Smooth muscle cell (in vitro differentiated cells): ENCODE results near the gene STT3B. TPM values are rescaled to one million over a fixed set of nuclear protein-coding genes. Genes with fewer than 3 reads are reported as not detected.
A peak's percentile ranks its signal among the peaks of the same experiment; 100 is the strongest.

Experiments
- DNase-seq: peaks from one replicate; lab custom pipeline; 2025; ENCODE audit not compliant: unreplicated experiment; lab: John Stamatoyannopoulos, UW
- H2AFZ ChIP-seq: fragments of 200-600 bp; sonication (generic); 2 replicates; pipeline ENCODE4 v1.6.0; 2016; ENCODE audit warnings: antibody characterized with exemption, low read depth, mild to moderate bottlenecking
- H3F3A ChIP-seq: fragments of 200-600 bp; sonication (generic); 2 replicates; pipeline ENCODE4 v1.6.0; 2017; ENCODE audit warnings: antibody characterized with exemption, low read depth
- H3K27ac ChIP-seq: fragments of 200-600 bp; sonication (generic); 2 replicates; pipeline ENCODE4 v1.5.1; 2016; ENCODE audit warnings: low read depth, mild to moderate bottlenecking
- H3K27me3 ChIP-seq: fragments of 200-600 bp; sonication (generic); 2 replicates; pipeline ENCODE4 v1.6.1; 2016; ENCODE audit warnings: low read depth, mild to moderate bottlenecking
- H3K36me3 ChIP-seq: fragments of 200-600 bp; sonication (generic); 2 replicates; pipeline ENCODE4 v1.5.1; 2016; ENCODE audit warnings: low read depth
- H3K4me1 ChIP-seq: fragments of 200-600 bp; sonication (generic); 2 replicates; pipeline ENCODE4 v1.5.1; 2016; ENCODE audit warnings: low read depth
- H3K4me2 ChIP-seq: fragments of 200-600 bp; sonication (generic); 2 replicates; pipeline ENCODE4 v1.6.0; 2016; ENCODE audit warnings: mild to moderate bottlenecking
- H3K4me3 ChIP-seq: fragments of 200-600 bp; sonication (generic); 2 replicates; pipeline ENCODE4 v1.5.1; 2016; ENCODE audit warnings: mild to moderate bottlenecking
- H3K79me2 ChIP-seq: fragments of 200-600 bp; sonication (generic); 2 replicates; pipeline ENCODE4 v1.6.0; 2016; ENCODE audit warnings: low read depth, mild to moderate bottlenecking
- H3K9ac ChIP-seq: fragments of 200-600 bp; sonication (generic); 2 replicates; pipeline ENCODE4 v1.6.0; 2016; ENCODE audit warnings: low read depth
- H3K9me3 ChIP-seq: fragments of 200-600 bp; sonication (generic); replicated peaks from 2 replicates; pipeline ENCODE4 v1.5.1; 2016; ENCODE audit warnings: low read depth
- H4K20me1 ChIP-seq: fragments of 200-600 bp; sonication (generic); 2 replicates; pipeline ENCODE4 v1.6.0; 2016; ENCODE audit warnings: low read depth
- CTCF ChIP-seq: fragments of 200-600 bp; sonication (generic); IDR thresholded peaks from 2 replicates; pipeline ENCODE4 v1.5.1; 2017; ENCODE audit warnings: borderline replicate concordance, mild to moderate bottlenecking, antibody characterized with exemption; ENCODE audit not compliant: insufficient read depth, poor library complexity, severe bottlenecking
- WGBS: methylation state at CpG from one replicate; pipeline ENCODE4 v1.1.7; 2016; ENCODE audit warnings: low lambda C conversion rate; 5-methylcytosine and 5-hydroxymethylcytosine counted together
- polyA plus RNA-seq: library from polyadenylated mRNA; unstranded; fragments of >200 nt; fragmentation: Nextera tagmentation; extraction: Ambion mirVana; gene quantifications from 2 replicates; pipeline ENCODE4 v1.2.1, GENCODE V29; 2016
- total RNA-seq: library from RNA; depleted of rRNA; stranded (reverse); fragments of >200 nt; gene quantifications from 2 replicates; pipeline ENCODE4 v1.2.3, GENCODE V29; 2014

Gene STT3B
- total and polyA plus RNA-seq, 2 experiments from 2014 or later, result 79.1 to 191 TPM

DNA sequence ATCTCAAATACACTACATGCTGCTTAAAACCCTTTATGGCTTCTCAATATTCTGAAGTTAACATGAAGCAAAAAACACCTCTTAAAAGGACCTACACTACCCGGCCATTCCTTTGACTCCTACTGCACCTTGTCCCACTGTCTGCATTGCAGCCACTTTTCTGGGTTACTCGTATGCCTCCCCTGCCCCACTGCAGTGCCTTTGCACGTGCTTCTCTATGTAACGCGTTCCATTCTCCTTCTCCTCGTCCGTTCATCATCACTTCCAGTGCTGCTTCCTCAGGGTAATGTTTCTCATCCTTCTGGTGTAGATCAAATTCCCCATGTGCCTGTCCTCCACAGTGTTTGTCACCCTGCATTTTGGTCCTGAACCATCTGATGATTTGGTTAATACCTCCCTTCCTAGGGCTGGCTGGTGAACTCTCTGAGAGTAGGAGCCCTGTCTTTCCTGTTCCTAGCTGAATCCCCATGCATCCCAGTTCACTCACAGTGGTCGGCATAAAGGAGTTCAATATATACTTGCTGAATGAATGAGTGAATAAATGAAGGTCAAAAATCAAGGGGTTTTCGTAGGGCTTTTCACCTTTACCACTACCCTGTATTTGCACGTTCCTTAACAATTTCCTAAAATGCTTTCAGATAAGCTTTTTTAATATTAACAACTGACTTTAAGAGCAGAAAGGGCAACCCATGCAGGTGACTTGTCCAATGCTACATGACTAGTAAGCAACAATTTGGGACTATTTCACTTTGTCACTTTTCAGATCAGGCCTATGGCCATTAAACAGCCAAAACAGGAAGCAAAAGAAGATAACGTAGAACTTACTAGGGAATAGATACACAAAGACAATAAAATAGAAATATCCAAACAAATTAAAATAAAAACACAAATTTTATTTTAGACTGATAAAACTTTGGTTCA lies 2.4 kb upstream of the STT3B start:
- no peak for TF ChIP-seq CTCF
- no peak for DNase-seq
- Histone ChIP-seq H3K4me1 (peaks cover 22% of the 10 kb centered on the region), H3F3A (no peaks in the 10 kb centered on the region), H3K9ac (no peak overlapping the region), H3K4me3 (peak overlapping the region; percentile 96), H4K20me1 (peaks cover 23% of the 10 kb centered on the region), H3K79me2 (peaks cover 23% of the 10 kb centered on the region), H3K27ac (no peak overlapping the region), H3K36me3 (no peaks in the 10 kb centered on the region), H3K4me2 (peak overlapping the region; percentile 96), H2AFZ (peak overlapping the region; percentile 97), H3K27me3 (peaks cover 4% of the 10 kb centered on the region), H3K9me3 (no peaks in the 10 kb centered on the region)
- 95% methylated on average over 11 of the region's 11 CpGs for WGBS

DNA sequence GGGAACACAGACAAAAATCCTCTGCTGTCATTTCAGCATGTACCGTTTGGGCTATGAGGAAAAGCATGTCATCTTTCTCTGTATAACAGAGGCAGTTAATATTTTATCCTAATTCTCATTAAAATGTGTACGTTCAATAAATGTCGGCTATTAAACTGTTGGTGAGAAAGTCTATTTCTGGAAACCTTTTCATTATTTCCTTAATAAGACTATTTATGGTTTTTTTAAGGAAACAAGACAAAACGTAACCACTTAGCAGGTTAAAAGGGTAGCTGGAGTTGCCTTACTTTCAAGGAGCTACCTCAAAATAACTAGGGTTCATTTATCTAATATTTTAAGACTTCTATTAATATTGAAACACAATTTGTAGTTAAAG lies 1.8 kb upstream of the STT3B start:
- WGBS, result 75% methylated on average over 4 of the region's 4 CpGs
- peak overlapping the region; percentile 96 for H3K4me3 ChIP-seq
- no peaks in the 10 kb centered on the region for H3F3A ChIP-seq
- no peak for DNase-seq
- H3K9ac ChIP-seq, result peak overlapping the region; percentile 88
- H3K27ac ChIP-seq, result peak overlapping the region; percentile 96
- no peaks in the 10 kb centered on the region for H3K36me3 ChIP-seq
- peaks cover 4% of the 10 kb centered on the region for H3K27me3 ChIP-seq
- no peaks in the 10 kb centered on the region for H3K9me3 ChIP-seq
- peak overlapping the region; percentile 97 for H2AFZ ChIP-seq
- H3K79me2 ChIP-seq, result peaks cover 30% of the 10 kb centered on the region
- H3K4me1 ChIP-seq, result peaks cover 29% of the 10 kb centered on the region
- no peak for TF ChIP-seq CTCF
- peaks cover 29% of the 10 kb centered on the region for H4K20me1 ChIP-seq
- H3K4me2 ChIP-seq, result peak overlapping the region; percentile 96

- H3K9me3 ChIP-seq, result no peaks in the 10 kb centered on the region
- peak overlapping the region; percentile 96 for H3K4me2 ChIP-seq
- no peak for DNase-seq
- H3K79me2 ChIP-seq, result peaks cover 35% of the 10 kb centered on the region
- 1% methylated on average over 31 of the region's 31 CpGs for WGBS
- H3K4me3 ChIP-seq, result peak overlapping the region; percentile 96
- H3K9ac ChIP-seq, result peak overlapping the region; percentile 88
- H3K36me3 ChIP-seq, result no peaks in the 10 kb centered on the region
- H3K27ac ChIP-seq, result peak overlapping the region; percentile 96
- peaks cover 35% of the 10 kb centered on the region for H4K20me1 ChIP-seq
- H3F3A ChIP-seq, result no peaks in the 10 kb centered on the region
- H3K4me1 ChIP-seq, result peaks cover 35% of the 10 kb centered on the region
- no peak for TF ChIP-seq CTCF
- H3K27me3 ChIP-seq, result peaks cover 4% of the 10 kb centered on the region
- H2AFZ ChIP-seq, result peak overlapping the region; percentile 97
Observed at GRCh38 chr3:31531452-31531991, 1.2 kb upstream of the STT3B start.
